ENCODE measurements around the gene KCNA10. TPM values are rescaled to one million over a fixed set of nuclear protein-coding genes. Genes with fewer than 3 reads are reported as not detected.

KCNA10 gene
- total RNA-seq, 1 donor from 2014 or later = not detected

DNA sequence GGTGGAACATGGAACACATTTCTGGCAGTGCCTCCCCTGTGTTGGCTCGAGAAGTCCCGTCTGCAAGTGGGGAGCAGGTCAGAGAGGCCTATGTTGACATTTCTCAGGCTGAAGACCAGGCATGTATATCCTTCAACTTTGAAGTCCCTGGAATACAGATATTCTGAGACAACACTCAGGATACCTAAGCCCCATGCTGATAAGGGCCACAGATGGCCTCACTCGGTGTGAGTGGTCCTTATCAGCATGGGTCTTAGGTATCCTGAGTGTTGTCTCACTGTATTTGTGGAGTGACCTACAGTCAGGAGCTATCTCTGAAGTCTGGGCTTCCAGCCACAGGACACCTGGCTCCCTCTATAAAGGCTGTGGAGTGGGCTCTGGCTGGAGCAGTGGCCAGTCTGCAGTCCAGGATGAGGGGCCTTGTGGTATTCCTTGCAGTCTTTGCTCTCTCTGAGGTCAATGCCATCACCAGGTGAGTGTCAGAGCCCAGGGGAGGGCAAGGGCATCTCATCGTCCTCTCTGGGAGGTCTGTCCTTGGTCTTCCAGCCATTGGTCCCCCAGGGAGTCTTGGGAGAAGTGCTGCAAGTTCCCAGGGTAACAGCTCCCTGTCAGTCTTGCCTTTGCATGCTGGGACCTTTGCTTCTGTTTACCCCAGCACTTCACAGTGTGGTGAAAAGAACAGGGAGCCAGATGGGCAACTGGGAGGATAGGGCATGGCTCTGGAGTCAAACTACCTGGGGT is 38.4 kb downstream of the KCNA10 start:
- DNase-seq (ENCODE audit: low spot score) (no peak), ATAC-seq (no peak)

GRCh38 chr1:110478886-110479285 is 40.1 kb downstream of the KCNA10 start:
- DNase-seq (ENCODE audit: low spot score) (no peak), ATAC-seq (no peak)

DNA sequence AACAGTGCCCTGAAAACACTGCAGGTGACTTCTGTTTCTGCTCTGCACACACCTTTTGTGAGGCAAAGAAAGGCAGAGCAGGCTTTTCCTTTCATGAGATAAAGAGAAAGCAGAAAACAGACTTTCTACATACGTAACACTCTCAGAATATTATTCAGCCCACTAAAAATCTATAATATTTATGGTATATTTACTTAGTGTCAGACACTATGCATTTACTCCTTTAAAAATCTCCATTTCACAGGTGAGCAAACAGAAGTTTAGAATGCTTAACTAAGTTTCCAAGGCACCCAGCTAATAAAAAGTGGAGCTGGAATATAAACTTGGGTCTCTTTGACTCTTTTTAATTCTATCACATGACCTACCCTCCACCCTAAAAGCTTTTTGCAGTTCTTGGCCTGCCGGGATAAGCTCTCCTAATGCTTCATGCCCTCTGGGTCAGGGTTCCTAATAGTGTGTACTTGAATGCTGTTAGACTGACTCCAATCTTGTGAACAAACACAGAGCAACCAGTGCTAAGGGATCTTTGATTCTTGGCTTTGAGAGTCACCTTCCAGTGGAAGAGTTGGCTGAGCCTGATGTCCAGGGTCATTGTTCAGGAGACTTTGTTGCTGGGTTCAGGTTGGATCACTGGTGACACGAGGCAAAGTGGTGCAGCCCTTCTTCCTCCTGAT is 40.9 kb downstream of the KCNA10 start:
- ATAC-seq = peak; percentile 66
- no peak for DNase-seq (ENCODE audit: low spot score)

GRCh38 chr1:110477445-110477957 is 41.5 kb downstream of the KCNA10 start:
- ATAC-seq (no peak), DNase-seq (ENCODE audit: low spot score) (no peak)

- no peak for DNase-seq (ENCODE audit: low spot score)
These were observed 41.9 kb downstream of the KCNA10 start for GRCh38 chr1:110477041-110477440.

DNA sequence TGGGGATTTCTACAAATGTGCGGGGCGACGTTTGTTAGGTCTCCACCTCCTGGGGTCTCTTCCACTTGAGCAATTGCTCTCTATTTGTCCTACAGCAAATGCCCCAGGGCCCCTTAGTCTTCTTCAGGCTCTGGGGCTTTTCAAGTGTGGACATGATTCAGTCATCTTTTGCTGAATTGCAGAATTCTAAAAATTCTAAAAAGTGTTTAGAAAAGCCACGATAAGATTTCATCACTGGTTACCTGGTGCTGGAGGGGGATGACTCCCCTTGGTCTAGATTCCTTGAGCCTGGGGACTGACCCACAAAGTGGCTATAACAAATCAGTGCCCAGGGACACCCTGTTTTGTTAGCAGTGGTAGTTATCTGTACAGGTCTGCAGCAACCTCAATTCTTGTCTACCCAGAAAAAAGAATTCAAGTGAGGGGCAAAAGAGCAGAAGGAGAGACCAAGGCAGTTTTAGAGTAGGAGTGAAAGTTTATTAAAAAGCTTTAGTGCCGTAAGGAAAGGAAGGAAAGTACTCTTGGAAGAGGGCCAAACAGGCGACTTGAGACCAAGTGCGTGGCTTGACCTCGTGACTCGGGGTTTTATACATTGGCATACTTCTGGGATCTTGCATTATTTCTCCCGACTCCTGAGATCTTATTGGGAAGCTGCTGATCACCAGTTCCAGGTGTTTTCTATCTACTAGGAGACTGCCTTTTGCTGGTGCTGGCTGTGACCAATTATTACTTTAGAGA is 42.8 kb downstream of the KCNA10 start:
- no peak for DNase-seq (ENCODE audit: low spot score)
- no peak for ATAC-seq

More at GRCh38 chr1:110477041-110477440, 41.9 kb downstream of the KCNA10 start:
- no peak for ATAC-seq

DNA sequence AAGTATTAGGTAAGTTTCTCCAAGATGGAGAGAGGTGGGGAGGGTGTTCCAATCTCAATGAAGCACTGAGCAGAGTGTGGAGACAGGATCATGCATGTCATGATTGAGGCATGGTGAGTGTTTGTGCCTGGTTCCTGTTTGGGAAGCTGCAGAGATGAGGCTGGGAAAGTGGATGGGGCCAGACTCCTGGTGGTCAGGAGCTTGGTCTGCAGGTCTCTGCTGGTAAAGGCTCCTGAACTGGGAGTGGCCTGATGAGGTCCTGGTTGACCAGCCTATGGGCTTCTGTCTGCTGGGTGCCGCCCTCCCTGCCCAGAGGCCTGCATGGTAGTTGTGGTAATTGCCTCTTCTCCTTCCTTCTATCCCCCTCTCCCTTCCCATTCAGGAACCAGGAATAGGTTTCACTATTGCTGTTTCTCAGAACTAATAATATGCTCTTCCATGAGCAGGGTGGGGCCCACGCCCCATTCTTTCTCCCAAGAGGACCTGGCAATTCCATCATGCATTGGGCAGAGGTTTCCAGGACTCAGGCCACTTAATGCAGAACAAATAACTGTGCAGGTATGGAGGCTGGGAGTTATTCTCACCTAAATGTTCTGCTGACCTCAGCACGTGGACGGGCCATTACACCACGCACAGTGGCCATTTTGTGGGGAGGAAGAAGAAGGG is 43.5 kb downstream of the KCNA10 start:
- ATAC-seq = no peak
- no peak for DNase-seq (ENCODE audit: low spot score)

GRCh38 chr1:110474444-110474843 is 44.5 kb downstream of the KCNA10 start:
- DNase-seq (ENCODE audit: low spot score) (no peak), ATAC-seq (no peak)

DNA sequence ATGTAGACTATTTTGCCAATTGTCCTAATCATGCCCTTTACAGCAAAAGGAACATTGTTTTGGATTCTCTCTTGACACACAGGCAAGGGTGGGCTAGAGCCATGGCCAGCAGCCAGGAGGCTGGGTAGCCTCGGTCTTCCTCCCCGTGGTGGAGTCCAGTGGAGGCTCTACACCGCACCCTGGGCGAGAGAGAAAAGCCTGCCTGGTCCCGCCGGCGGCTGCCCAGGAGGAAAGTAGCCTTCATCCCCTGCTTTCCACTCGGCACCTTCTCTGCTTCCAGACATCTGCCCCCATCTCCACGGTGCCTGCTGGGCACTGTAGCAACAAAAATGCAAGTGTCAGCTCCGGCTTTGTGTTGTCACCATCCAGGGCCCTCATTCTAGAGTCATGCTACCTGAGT is 46.4 kb downstream of the KCNA10 start:
- DNase-seq (ENCODE audit: low spot score) (no peak), ATAC-seq (no peak)

DNA sequence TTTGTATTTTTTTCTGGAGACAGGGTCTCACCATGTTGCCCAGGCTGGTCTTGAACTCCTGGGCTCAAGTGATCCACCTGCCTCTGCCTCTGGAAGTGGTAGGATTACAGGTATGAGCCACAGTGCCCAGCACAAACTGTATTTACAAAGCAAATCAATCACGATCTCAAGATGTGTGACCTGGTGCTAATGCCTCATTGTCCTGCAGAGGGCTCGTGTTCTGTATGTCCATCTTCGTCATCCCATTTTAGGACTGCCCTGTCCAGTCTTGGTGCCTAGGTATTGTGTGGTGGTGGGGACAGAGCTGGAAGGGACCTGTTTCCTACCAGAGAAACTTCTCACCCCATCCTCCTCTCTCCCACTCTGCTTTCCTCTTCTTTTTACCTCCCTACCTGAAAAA is 47.8 kb downstream of the KCNA10 start:
- DNase-seq (ENCODE audit: low spot score) (no peak), ATAC-seq (peak; percentile 61)

Other genes with a start within 250 kb of the KCNA10 start
- 9.6 TPM for gene RBM15, start 179.8 kb downstream of the KCNA10 start, total RNA-seq
- 3.5 TPM for gene SLC16A4, start 128.1 kb downstream of the KCNA10 start, total RNA-seq
- gene LAMTOR5, start 111.5 kb downstream of the KCNA10 start, total RNA-seq = 49.8 TPM
- not detected for gene PROK1, start 68.0 kb downstream of the KCNA10 start, total RNA-seq
- 0.03 TPM for gene KCNA2, start 87.2 kb upstream of the KCNA10 start, total RNA-seq
- gene KCNA3, start 155.8 kb upstream of the KCNA10 start, total RNA-seq = 0.43 TPM

Data from left lobe of liver (tissue), 2 donors.